A549 (cell line): ENCODE results near the gene TSC2.

Experiments
- CEBPB ChIP-seq, 2 experiments: fragments of >200 bp in 1 of 2; sonication (Bioruptor Twin) in 1 of 2; formaldehyde crosslinking in 1 of 2; IDR thresholded peaks; 2 replicates each; pipeline ENCODE4 v1.6.1; 2012 to 2016
- CHD4 ChIP-seq: fragments of 200-600 bp; sonication (generic); IDR thresholded peaks from 2 replicates; pipeline ENCODE4 v1.6.1; 2016; ENCODE audit warnings: antibody characterized with exemption, mild to moderate bottlenecking, borderline replicate concordance
- EP300 ChIP-seq, 2 experiments: fragments of >200 bp; sonication (Bioruptor Twin); formaldehyde crosslinking; IDR thresholded peaks; 2 replicates in 1 of 2; 3 replicates in 1 of 2; pipeline ENCODE4 v1.6.1; 2016 to 2017
- GATA3 ChIP-seq: IDR thresholded peaks from 2 replicates; pipeline ENCODE4 v1.6.1; 2012; ENCODE audit warnings: borderline replicate concordance
- HDAC2 ChIP-seq: fragments of 200-600 bp; sonication (generic); IDR thresholded peaks from 2 replicates; pipeline ENCODE4 v1.6.1; 2016
- HOXA7 ChIP-seq: fragments of 250-450 bp; sonication (Bioruptor Pico); IDR thresholded peaks from 2 replicates; pipeline ENCODE4 v1.5.0; 2020; ENCODE audit warnings: mild to moderate bottlenecking, moderate library complexity
- KDM1A ChIP-seq: fragments of 200-600 bp; sonication (generic); IDR thresholded peaks from 2 replicates; pipeline ENCODE4 v1.6.1; 2016; ENCODE audit warnings: low read depth, mild to moderate bottlenecking
- NR3C1 ChIP-seq: fragments of >200 bp; sonication (Bioruptor Twin); formaldehyde crosslinking; IDR thresholded peaks from 3 replicates; pipeline ENCODE4 v1.6.1; 2017
- POLR2AphosphoS2 ChIP-seq: conservative IDR thresholded peaks from 2 replicates; pipeline ENCODE4 v1.6.1; 2012; ENCODE audit warnings: low read length, improper control_type of control experiment, inconsistent platforms
- RAD21 ChIP-seq, 2 experiments: fragments of >200 bp in 1 of 2; sonication (Bioruptor Twin) in 1 of 2; formaldehyde crosslinking in 1 of 2; IDR thresholded peaks in 1 of 2; conservative IDR thresholded peaks in 1 of 2; 2 replicates in 1 of 2; 3 replicates in 1 of 2; pipeline ENCODE4 v1.6.1; 2012 to 2018; ENCODE audit warnings: inconsistent platforms in 1 of 2
- ZNF302 ChIP-seq: fragments of 250-450 bp; sonication (Bioruptor Pico); IDR thresholded peaks from 2 replicates; pipeline ENCODE4 v1.9.0; 2021; ENCODE audit warnings: inconsistent platforms, mild to moderate bottlenecking, moderate library complexity
- ZSCAN20 ChIP-seq: fragments of 250-450 bp; sonication (Bioruptor Pico); IDR thresholded peaks from 2 replicates; pipeline ENCODE4 v1.8.0; 2022; ENCODE audit warnings: mild to moderate bottlenecking, moderate library complexity
- TF ChIP-seq, protein P1 (sequence below): IDR thresholded peaks from 2 replicates; pipeline ENCODE4 v1.6.1; 2012
- TF ChIP-seq, protein P2 (sequence below): fragments of >200 bp; sonication (Bioruptor Twin); formaldehyde crosslinking; IDR thresholded peaks from 3 replicates; pipeline ENCODE4 v1.5.1; 2016

DNA sequence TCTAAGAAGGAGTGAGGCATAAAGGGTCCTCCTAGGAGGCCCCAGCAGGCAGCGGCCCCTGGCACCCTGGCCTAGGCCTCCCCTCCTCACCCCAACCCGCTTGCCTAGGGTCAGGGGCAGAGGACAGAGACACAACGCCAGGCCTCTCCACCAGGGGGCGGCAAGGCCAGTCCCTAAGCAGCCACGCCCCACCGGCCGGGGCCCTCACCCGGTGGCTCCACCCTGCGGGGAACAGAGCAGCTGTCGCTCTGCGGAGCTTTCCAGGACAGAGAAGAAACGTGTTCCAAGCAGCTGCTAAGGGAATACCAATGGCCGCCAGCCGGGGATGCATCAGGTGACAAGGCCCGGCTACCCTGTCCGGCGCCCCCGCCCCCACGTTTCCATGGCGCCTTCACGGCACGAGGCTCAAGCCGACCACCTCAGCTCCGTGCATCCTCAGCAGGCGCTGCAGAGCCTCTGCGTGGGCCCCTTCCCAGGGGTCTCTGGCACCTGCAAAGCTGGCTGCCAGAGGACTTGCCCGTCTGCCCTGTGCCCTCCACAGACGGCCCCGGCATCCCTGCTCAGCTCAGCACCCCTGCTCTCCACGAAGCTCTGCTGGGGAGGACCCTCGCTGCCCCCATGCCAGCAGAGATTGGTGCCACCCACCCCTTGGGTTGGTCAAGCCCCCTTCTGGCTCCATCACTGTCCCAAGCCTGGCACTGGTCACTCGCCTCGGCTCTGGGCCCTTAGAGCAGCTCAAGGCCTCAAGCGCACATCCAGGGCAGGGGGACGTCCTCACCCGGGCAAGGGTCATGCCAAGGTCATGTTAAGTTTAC lies 43.8 kb upstream of the TSC2 start:
- peak; percentile 52 to 64 for TF ChIP-seq RAD21 (conservative IDR thresholded peaks at IDR 0.05 in 1 of 2, IDR thresholded peaks at IDR 0.05 in 1 of 2)
- TF ChIP-seq, protein P1, sequence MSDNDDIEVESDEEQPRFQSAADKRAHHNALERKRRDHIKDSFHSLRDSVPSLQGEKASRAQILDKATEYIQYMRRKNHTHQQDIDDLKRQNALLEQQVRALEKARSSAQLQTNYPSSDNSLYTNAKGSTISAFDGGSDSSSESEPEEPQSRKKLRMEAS = peak; percentile 77
- TF ChIP-seq, protein P2, sequence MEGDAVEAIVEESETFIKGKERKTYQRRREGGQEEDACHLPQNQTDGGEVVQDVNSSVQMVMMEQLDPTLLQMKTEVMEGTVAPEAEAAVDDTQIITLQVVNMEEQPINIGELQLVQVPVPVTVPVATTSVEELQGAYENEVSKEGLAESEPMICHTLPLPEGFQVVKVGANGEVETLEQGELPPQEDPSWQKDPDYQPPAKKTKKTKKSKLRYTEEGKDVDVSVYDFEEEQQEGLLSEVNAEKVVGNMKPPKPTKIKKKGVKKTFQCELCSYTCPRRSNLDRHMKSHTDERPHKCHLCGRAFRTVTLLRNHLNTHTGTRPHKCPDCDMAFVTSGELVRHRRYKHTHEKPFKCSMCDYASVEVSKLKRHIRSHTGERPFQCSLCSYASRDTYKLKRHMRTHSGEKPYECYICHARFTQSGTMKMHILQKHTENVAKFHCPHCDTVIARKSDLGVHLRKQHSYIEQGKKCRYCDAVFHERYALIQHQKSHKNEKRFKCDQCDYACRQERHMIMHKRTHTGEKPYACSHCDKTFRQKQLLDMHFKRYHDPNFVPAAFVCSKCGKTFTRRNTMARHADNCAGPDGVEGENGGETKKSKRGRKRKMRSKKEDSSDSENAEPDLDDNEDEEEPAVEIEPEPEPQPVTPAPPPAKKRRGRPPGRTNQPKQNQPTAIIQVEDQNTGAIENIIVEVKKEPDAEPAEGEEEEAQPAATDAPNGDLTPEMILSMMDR = peak; percentile 87
- TF ChIP-seq POLR2AphosphoS2 = no peak
- no peak for TF ChIP-seq ZNF302 (CRISPR knock-in tag)
- TF ChIP-seq CEBPB (IDR thresholded peaks at IDR 0.05) = no peak
- no peak for TF ChIP-seq GATA3
- TF ChIP-seq HOXA7 (CRISPR knock-in tag) = no peak
- no peak for TF ChIP-seq KDM1A
- no peak for TF ChIP-seq ZSCAN20 (CRISPR knock-in tag)
- no peak for TF ChIP-seq NR3C1
- no peak for TF ChIP-seq EP300 (IDR thresholded peaks at IDR 0.05)
- TF ChIP-seq HDAC2 = no peak
- TF ChIP-seq CHD4 = no peak
